SK-N-SH treated with all-trans-retinoic acid at 6 μM for 48 hours (cell line): ENCODE results near the gene TRIM33.

ENCODE experiments used
- ATAC-seq: fragments of 200-7000 bp; cut with Tn5 transposase; 3 replicates; pipeline ENCODE4 v1.9.1; 2020; ENCODE audit warnings: mild to moderate bottlenecking, moderate library complexity
- ARNTL ChIP-seq: fragments of 450-650 bp; formaldehyde crosslinking; IDR thresholded peaks from 2 replicates; pipeline ENCODE4 v1.5.0; 2020; ENCODE audit warnings: low read depth, mild to moderate bottlenecking, moderate library complexity, borderline replicate concordance
- BACH2 ChIP-seq: fragments of 250-450 bp; sonication (Bioruptor Pico); IDR thresholded peaks from 2 replicates; pipeline ENCODE4 v1.9.0; 2021; ENCODE audit warnings: mild to moderate bottlenecking, borderline replicate concordance
- CSDC2 ChIP-seq: fragments of 250-450 bp; sonication (Bioruptor Pico); IDR thresholded peaks from 2 replicates; pipeline ENCODE4 v1.5.0; 2020; ENCODE audit warnings: mild to moderate bottlenecking, moderate library complexity
- CSRNP3 ChIP-seq: fragments of 250-450 bp; sonication (Bioruptor Pico); IDR thresholded peaks from 2 replicates; pipeline ENCODE4 v1.5.1; 2021; ENCODE audit warnings: mild to moderate bottlenecking, moderate library complexity
- ESRRG ChIP-seq: fragments of 250-450 bp; sonication (Bioruptor Pico); IDR thresholded peaks from 2 replicates; pipeline ENCODE4 v1.6.1; 2021; ENCODE audit warnings: mild to moderate bottlenecking
- GLIS3 ChIP-seq: fragments of 250-450 bp; sonication (Bioruptor Pico); IDR thresholded peaks from 2 replicates; pipeline ENCODE4 v1.5.0; 2020; ENCODE audit warnings: mild to moderate bottlenecking, moderate library complexity
- ISL1 ChIP-seq: fragments of 250-450 bp; sonication (Bioruptor Pico); IDR thresholded peaks from 2 replicates; pipeline ENCODE4 v2.1.2; 2022; ENCODE audit warnings: mild to moderate bottlenecking, moderate library complexity
- PATZ1 ChIP-seq: fragments of 250-450 bp; sonication (Bioruptor Pico); IDR thresholded peaks from 2 replicates; pipeline ENCODE4 v1.8.0; 2020; ENCODE audit warnings: mild to moderate bottlenecking, moderate library complexity, borderline replicate concordance
- PPARA ChIP-seq: fragments of 250-450 bp; sonication (Bioruptor Pico); IDR thresholded peaks from 2 replicates; pipeline ENCODE4 v1.5.0; 2020; ENCODE audit warnings: mild to moderate bottlenecking, borderline replicate concordance
- RARB ChIP-seq: fragments of 250-450 bp; sonication (Bioruptor Pico); IDR thresholded peaks from 2 replicates; pipeline ENCODE4 v1.8.0; 2021; ENCODE audit warnings: mild to moderate bottlenecking, moderate library complexity
- SNAI2 ChIP-seq: fragments of 250-450 bp; sonication (Bioruptor Pico); IDR thresholded peaks from 2 replicates; pipeline ENCODE4 v1.5.0; 2020; ENCODE audit warnings: mild to moderate bottlenecking, moderate library complexity
- TCF4 ChIP-seq: fragments of 250-450 bp; sonication (Bioruptor Pico); IDR thresholded peaks from 2 replicates; pipeline ENCODE4 v1.8.0; 2021; ENCODE audit warnings: mild to moderate bottlenecking, moderate library complexity, borderline replicate concordance
- TOX ChIP-seq: fragments of 250-450 bp; sonication (Bioruptor Pico); IDR thresholded peaks from 2 replicates; pipeline ENCODE4 v1.8.0; 2021; ENCODE audit warnings: mild to moderate bottlenecking, moderate library complexity, borderline replicate concordance
- TSHZ2 ChIP-seq: fragments of 250-450 bp; sonication (Bioruptor Pico); IDR thresholded peaks from 2 replicates; pipeline ENCODE4 v1.5.0; 2020; ENCODE audit warnings: mild to moderate bottlenecking, moderate library complexity
- ZC3H10 ChIP-seq: fragments of 250-450 bp; sonication (Bioruptor Pico); IDR thresholded peaks from 2 replicates; pipeline ENCODE4 v1.5.1; 2021; ENCODE audit warnings: mild to moderate bottlenecking, moderate library complexity
- ZFP30 ChIP-seq: fragments of 450-650 bp; formaldehyde crosslinking; IDR thresholded peaks from 2 replicates; pipeline ENCODE4 v1.5.0; 2022; ENCODE audit warnings: mild to moderate bottlenecking, moderate library complexity
- ZNF565 ChIP-seq: fragments of 450-650 bp; formaldehyde crosslinking; conservative IDR thresholded peaks from 2 replicates; pipeline ENCODE4 v1.5.0; 2020; ENCODE audit warnings: low read depth, mild to moderate bottlenecking, moderate library complexity
- ZNF8 ChIP-seq: fragments of 450-650 bp; formaldehyde crosslinking; IDR thresholded peaks from 2 replicates; pipeline ENCODE4 v1.5.0; 2020; ENCODE audit warnings: mild to moderate bottlenecking, moderate library complexity
- TF ChIP-seq, protein P1 (sequence below): fragments of 250-450 bp; sonication (Bioruptor Pico); IDR thresholded peaks from 2 replicates; pipeline ENCODE4 v1.5.1; 2020; ENCODE audit warnings: low read depth, mild to moderate bottlenecking, moderate library complexity
- TF ChIP-seq, protein P2 (sequence below): fragments of 250-450 bp; sonication (Bioruptor Pico); IDR thresholded peaks from 2 replicates; pipeline ENCODE4 v1.8.0; 2021; ENCODE audit warnings: low read depth, mild to moderate bottlenecking, moderate library complexity, borderline replicate concordance

TRIM33 gene

GRCh38 chr1:114517348-114517747, 6.3 kb upstream of the TRIM33 start:
- TF ChIP-seq TSHZ2 (CRISPR knock-in tag) = no peak
- TF ChIP-seq, protein P1, sequence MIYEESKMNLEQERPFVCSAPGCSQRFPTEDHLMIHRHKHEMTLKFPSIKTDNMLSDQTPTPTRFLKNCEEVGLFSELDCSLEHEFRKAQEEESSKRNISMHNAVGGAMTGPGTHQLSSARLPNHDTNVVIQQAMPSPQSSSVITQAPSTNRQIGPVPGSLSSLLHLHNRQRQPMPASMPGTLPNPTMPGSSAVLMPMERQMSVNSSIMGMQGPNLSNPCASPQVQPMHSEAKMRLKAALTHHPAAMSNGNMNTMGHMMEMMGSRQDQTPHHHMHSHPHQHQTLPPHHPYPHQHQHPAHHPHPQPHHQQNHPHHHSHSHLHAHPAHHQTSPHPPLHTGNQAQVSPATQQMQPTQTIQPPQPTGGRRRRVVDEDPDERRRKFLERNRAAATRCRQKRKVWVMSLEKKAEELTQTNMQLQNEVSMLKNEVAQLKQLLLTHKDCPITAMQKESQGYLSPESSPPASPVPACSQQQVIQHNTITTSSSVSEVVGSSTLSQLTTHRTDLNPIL = no peak
- no peak for TF ChIP-seq CSDC2
- TF ChIP-seq SNAI2 (CRISPR knock-in tag) = no peak
- TF ChIP-seq CSRNP3 (CRISPR knock-in tag) = no peak
- no peak for TF ChIP-seq ZNF8 (CRISPR knock-in tag)
- no peak for TF ChIP-seq PATZ1 (CRISPR knock-in tag)
- no peak for TF ChIP-seq ZNF565 (CRISPR knock-in tag)
- no peak for TF ChIP-seq PPARA (CRISPR knock-in tag)
- no peak for TF ChIP-seq ZC3H10 (CRISPR knock-in tag)
- TF ChIP-seq TCF4 (CRISPR knock-in tag) = no peak
- no peak for TF ChIP-seq GLIS3 (CRISPR knock-in tag)
- no peak for TF ChIP-seq ESRRG (CRISPR knock-in tag)
- ATAC-seq = no peak

- TF ChIP-seq RARB (CRISPR knock-in tag) (no peak), TOX (CRISPR knock-in tag) (no peak), TSHZ2 (CRISPR knock-in tag) (no peak), PPARA (CRISPR knock-in tag) (no peak), TCF4 (CRISPR knock-in tag) (no peak), ZNF565 (CRISPR knock-in tag) (no peak), ZFP30 (CRISPR knock-in tag) (no peak), ARNTL (CRISPR knock-in tag) (no peak), SNAI2 (CRISPR knock-in tag) (no peak), CSDC2 (no peak), ISL1 (CRISPR knock-in tag) (no peak), BACH2 (CRISPR knock-in tag) (no peak), ESRRG (CRISPR knock-in tag) (no peak), PATZ1 (CRISPR knock-in tag) (no peak)
- TF ChIP-seq, protein P2, sequence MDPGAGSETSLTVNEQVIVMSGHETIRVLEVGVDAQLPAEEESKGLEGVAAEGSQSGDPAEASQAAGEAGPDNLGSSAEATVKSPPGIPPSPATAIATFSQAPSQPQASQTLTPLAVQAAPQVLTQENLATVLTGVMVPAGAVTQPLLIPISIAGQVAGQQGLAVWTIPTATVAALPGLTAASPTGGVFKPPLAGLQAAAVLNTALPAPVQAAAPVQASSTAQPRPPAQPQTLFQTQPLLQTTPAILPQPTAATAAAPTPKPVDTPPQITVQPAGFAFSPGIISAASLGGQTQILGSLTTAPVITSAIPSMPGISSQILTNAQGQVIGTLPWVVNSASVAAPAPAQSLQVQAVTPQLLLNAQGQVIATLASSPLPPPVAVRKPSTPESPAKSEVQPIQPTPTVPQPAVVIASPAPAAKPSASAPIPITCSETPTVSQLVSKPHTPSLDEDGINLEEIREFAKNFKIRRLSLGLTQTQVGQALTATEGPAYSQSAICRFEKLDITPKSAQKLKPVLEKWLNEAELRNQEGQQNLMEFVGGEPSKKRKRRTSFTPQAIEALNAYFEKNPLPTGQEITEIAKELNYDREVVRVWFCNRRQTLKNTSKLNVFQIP (CRISPR knock-in tag) = no peak
- TF ChIP-seq, protein P1 = no peak
- ATAC-seq = no peak
Observed at GRCh38 chr1:114512595-114513280, 1.7 kb upstream of the TRIM33 start.
